Stimulated activated effector memory CD8-positive, alpha-beta T cell treated with anti-CD3 and anti-CD28 coated beads, Interleukin-12 subunit alpha, Interleukin-12 subunit beta, amount 100 ng/mL, for 72 hours (primary cell): ENCODE measurements around the gene SLC22A23.

Experiments used
- ATAC-seq: fragments of 150-1000 bp; cut with Tn5 transposase; 2 replicates; pipeline ENCODE4 v1.10.0; 2021
- DNase-seq, 2 donors: peaks; one replicate each; pipeline ENCODE4 v3.0.0; 2021 to 2022; ENCODE audit warnings: low spot score in 2 of 2
- H3K27ac Mint-ChIP-seq: one replicate; pipeline ENCODE4 v1.8.0; 2022; ENCODE audit warnings: mild to moderate bottlenecking, mixed read lengths
- H3K36me3 Mint-ChIP-seq: one replicate; pipeline ENCODE4 v1.8.0; 2022; ENCODE audit warnings: mild to moderate bottlenecking, mixed read lengths
- H3K4me1 Mint-ChIP-seq: one replicate; pipeline ENCODE4 v1.8.0; 2022; ENCODE audit warnings: mixed read lengths
- H3K4me3 Mint-ChIP-seq: one replicate; pipeline ENCODE4 v1.8.0; 2022; ENCODE audit warnings: mild to moderate bottlenecking, mixed read lengths
- H3K9me3 Mint-ChIP-seq: one replicate; pipeline ENCODE4 v1.8.0; 2022; ENCODE audit warnings: mixed read lengths

SLC22A23 gene

DNA sequence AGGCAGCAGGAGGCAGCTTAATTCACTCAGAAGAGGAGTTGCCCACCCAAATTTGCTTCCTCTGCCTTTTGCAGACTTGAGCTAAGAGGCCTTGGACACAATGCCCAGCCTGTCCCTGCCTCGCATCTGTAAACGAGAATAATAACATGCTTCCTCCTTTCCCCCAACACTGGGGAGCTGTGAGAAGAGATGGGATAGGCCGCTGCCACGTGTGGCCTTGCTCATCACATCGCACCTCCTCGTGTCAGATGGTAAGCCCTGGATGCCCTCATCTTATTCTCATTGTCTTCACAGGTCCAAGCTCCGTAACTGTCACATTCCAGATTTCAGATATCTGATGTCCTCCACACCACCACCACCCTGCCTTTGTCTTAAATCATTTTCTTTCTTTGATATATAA, 216.3 kb downstream of the SLC22A23 start:
- no peaks in the 10 kb centered on the region for H3K4me1 Mint-ChIP-seq
- ATAC-seq = no peak
- no peaks in the 10 kb centered on the region for H3K36me3 Mint-ChIP-seq
- no peak overlapping the region for H3K4me3 Mint-ChIP-seq
- DNase-seq = no peak
- no peaks in the 10 kb centered on the region for H3K9me3 Mint-ChIP-seq
- no peak overlapping the region for H3K27ac Mint-ChIP-seq

- Mint-ChIP-seq H3K9me3 (no peaks in the 10 kb centered on the region), H3K36me3 (no peaks in the 10 kb centered on the region), H3K4me3 (no peak overlapping the region), H3K27ac (no peak overlapping the region), H3K4me1 (no peaks in the 10 kb centered on the region)
- DNase-seq (no peak), ATAC-seq (no peak)
These were observed 217.6 kb downstream of the SLC22A23 start for GRCh38 chr6:3239110-3239830.

DNA sequence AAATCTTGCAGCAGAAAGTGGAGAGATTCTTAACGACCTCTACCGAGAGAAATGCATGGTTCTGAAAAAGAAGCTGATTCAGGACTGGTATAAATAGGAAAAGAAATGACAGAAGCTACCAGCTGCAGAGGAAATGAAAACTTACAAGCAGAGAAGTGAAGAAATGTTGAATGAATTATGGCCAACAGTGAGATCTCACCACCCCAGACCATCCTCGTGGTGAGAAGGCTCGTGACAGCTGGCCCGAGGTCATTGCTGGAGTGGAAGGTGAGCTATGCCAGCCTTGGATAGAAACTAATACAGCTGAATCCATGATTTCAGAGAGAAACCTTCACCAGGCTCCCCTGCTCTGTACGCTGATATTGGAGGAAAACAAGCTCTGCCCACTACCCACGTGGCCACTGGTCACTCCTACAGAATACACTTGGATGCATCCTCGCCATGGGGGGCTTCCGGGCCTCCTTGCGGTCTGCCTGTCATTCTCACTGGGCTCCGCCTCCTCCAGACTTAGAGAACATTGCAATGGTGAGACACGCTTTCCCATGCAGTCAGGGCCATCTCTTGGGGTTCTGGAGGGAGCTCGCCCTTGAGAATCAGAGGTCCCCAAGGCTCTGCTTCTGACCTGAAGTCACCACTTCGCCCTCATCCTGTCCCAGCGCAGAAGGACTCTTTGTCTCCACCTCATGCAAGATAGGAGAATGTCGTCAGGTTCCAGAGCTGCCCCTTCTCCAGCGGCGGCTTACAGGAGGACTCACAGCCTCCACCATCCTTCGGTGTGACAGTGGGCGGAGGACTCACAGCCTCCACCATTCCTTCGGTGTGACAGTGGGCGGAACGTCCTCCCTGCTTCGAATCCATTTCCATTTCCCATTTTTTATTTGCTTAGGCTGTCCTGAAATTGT, 218.8 kb downstream of the SLC22A23 start:
- H3K9me3 Mint-ChIP-seq = no peaks in the 10 kb centered on the region
- DNase-seq (no peak), ATAC-seq (no peak)
- H3K36me3 Mint-ChIP-seq = no peaks in the 10 kb centered on the region
- no peak overlapping the region for H3K4me3 Mint-ChIP-seq
- H3K27ac Mint-ChIP-seq = no peak overlapping the region
- H3K4me1 Mint-ChIP-seq = no peaks in the 10 kb centered on the region

- ATAC-seq = no peak
- H3K4me1 Mint-ChIP-seq = peaks cover 16% of the 10 kb centered on the region
- no peaks in the 10 kb centered on the region for H3K9me3 Mint-ChIP-seq
- no peak for DNase-seq
- H3K27ac Mint-ChIP-seq = no peak overlapping the region
- H3K36me3 Mint-ChIP-seq = no peaks in the 10 kb centered on the region
- no peak overlapping the region for H3K4me3 Mint-ChIP-seq
These were observed 220.8 kb downstream of the SLC22A23 start for GRCh38 chr6:3236005-3236404.

GRCh38 chr6:3235486-3235885, 221.4 kb downstream of the SLC22A23 start:
- H3K36me3 Mint-ChIP-seq = no peaks in the 10 kb centered on the region
- ATAC-seq (no peak), DNase-seq (no peak)
- no peaks in the 10 kb centered on the region for H3K9me3 Mint-ChIP-seq
- peaks cover 19% of the 10 kb centered on the region for H3K4me1 Mint-ChIP-seq
- H3K27ac Mint-ChIP-seq = no peak overlapping the region
- H3K4me3 Mint-ChIP-seq = no peak overlapping the region

GRCh38 chr6:3233904-3234303, 222.9 kb downstream of the SLC22A23 start:
- no peaks in the 10 kb centered on the region for H3K36me3 Mint-ChIP-seq
- no peak for ATAC-seq
- no peak overlapping the region for H3K4me3 Mint-ChIP-seq
- no peak overlapping the region for H3K27ac Mint-ChIP-seq
- DNase-seq = no peak
- no peaks in the 10 kb centered on the region for H3K9me3 Mint-ChIP-seq
- peaks cover 31% of the 10 kb centered on the region for H3K4me1 Mint-ChIP-seq

- Mint-ChIP-seq H3K36me3 (no peaks in the 10 kb centered on the region), H3K9me3 (no peaks in the 10 kb centered on the region), H3K27ac (no peak overlapping the region), H3K4me3 (no peak overlapping the region), H3K4me1 (peaks cover 37% of the 10 kb centered on the region)
- no peak for ATAC-seq
- no peak for DNase-seq
These were observed 223.5 kb downstream of the SLC22A23 start for GRCh38 chr6:3233321-3233720.

- Mint-ChIP-seq H3K4me3 (peak overlapping the region; percentile 71), H3K27ac (no peak overlapping the region), H3K9me3 (no peaks in the 10 kb centered on the region), H3K36me3 (no peaks in the 10 kb centered on the region), H3K4me1 (peaks cover 45% of the 10 kb centered on the region)
- DNase-seq (no peak), ATAC-seq (no peak)
These were observed 224.6 kb downstream of the SLC22A23 start for GRCh38 chr6:3232017-3232945.

- peaks cover 54% of the 10 kb centered on the region for H3K4me1 Mint-ChIP-seq
These were observed 225.4 kb downstream of the SLC22A23 start for GRCh38 chr6:3231247-3232016.

GRCh38 chr6:3230900-3231246, 226.0 kb downstream of the SLC22A23 start:
- H3K9me3 Mint-ChIP-seq = no peaks in the 10 kb centered on the region
- H3K4me1 Mint-ChIP-seq = peaks cover 54% of the 10 kb centered on the region
- H3K4me3 Mint-ChIP-seq = peak overlapping the region; percentile 71
- no peak overlapping the region for H3K27ac Mint-ChIP-seq
- no peak for ATAC-seq
- DNase-seq = no peak
- no peaks in the 10 kb centered on the region for H3K36me3 Mint-ChIP-seq

More at GRCh38 chr6:3231247-3232016, 225.4 kb downstream of the SLC22A23 start:
- ATAC-seq (no peak), DNase-seq (no peak)
- Mint-ChIP-seq H3K36me3 (no peaks in the 10 kb centered on the region), H3K4me3 (peak overlapping the region; percentile 71), H3K27ac (no peak overlapping the region), H3K9me3 (no peaks in the 10 kb centered on the region)

- no peak overlapping the region for H3K27ac Mint-ChIP-seq
- ATAC-seq (no peak), DNase-seq (no peak)
- peaks cover 54% of the 10 kb centered on the region for H3K4me1 Mint-ChIP-seq
- peak overlapping the region; percentile 71 for H3K4me3 Mint-ChIP-seq
- H3K36me3 Mint-ChIP-seq = no peaks in the 10 kb centered on the region
- H3K9me3 Mint-ChIP-seq = no peaks in the 10 kb centered on the region
These were observed 226.5 kb downstream of the SLC22A23 start for GRCh38 chr6:3230256-3230882.

- peaks cover 54% of the 10 kb centered on the region for H3K4me1 Mint-ChIP-seq
These were observed 227.2 kb downstream of the SLC22A23 start for GRCh38 chr6:3229566-3230178.

DNA sequence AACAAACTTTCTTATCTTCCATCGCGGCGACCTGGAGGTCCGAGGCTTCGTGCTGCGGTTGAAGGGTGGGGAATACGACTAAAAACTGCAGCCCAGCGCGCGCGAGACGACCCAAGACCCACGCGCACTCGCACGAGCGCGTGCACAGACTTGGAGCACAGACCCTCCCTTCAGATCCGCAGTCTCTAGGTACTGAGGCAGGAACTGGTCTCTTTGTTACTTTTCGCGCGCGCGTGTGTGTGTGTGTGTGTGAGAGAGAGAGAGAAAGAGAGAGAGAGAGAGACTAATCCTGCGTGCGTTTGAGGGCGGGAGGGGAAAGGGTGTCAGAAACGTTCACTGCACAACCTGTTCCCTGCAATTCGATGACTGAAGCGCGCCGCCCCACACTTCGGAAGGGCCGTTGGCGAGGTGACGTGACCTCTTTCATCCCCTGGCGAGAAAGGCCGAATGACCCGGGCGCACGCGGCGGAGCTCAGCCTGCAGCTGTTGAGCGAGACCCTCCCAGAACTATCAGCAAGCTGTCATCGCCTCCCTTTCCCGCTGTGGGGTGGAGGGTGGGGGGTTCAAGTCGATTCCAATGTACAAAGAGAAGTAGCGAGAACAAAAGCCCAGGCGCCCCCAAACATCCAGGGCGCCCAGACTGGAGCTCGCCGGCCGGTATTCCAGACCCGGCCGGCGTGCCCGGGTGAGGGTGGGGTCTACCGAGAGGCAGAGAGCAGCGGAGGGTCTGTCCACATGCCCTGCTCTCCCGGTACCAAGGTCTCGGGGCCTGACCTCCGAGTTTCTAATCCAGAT, 227.9 kb downstream of the SLC22A23 start:
- no peak for DNase-seq
- ATAC-seq = peak; percentile 38
- Mint-ChIP-seq H3K36me3 (no peaks in the 10 kb centered on the region), H3K27ac (no peak overlapping the region), H3K9me3 (no peaks in the 10 kb centered on the region), H3K4me1 (peaks cover 54% of the 10 kb centered on the region), H3K4me3 (peak overlapping the region; percentile 71)

More at GRCh38 chr6:3229566-3230178, 227.2 kb downstream of the SLC22A23 start:
- Mint-ChIP-seq H3K36me3 (no peaks in the 10 kb centered on the region), H3K4me3 (peak overlapping the region; percentile 71), H3K27ac (no peak overlapping the region), H3K9me3 (no peaks in the 10 kb centered on the region)
- DNase-seq (no peak), ATAC-seq (peak; percentile 64)
